Naive B cell (primary cell): Measurements from ENCODE around the gene NCKAP1. TPM values are rescaled to one million over a fixed set of nuclear protein-coding genes. Genes with fewer than 3 reads are reported as not detected.
A peak's percentile ranks its signal among the peaks of the same experiment; 100 is the strongest.

Experiments
- ATAC-seq, 2 donors: fragments of 150-1000 bp; cut with Tn5 transposase; 2 replicates each; pipeline ENCODE4 v1.10.0; 2021; ENCODE audit warnings: low read depth in 2 of 2, mild to moderate bottlenecking in 2 of 2, moderate library complexity in 2 of 2
- DNase-seq: peaks from one replicate; pipeline ENCODE4 v3.0.0; 2022
- H3K27ac Mint-ChIP-seq, 6 donors: one replicate each; pipeline ENCODE4 v1.8.0; 2020 to 2022; ENCODE audit warnings: mild to moderate bottlenecking in 6 of 6, mixed read lengths in 6 of 6, moderate library complexity in 5 of 6, inconsistent platforms in 2 of 6
- H3K27me3 Mint-ChIP-seq, 3 donors: one replicate each; pipeline ENCODE4 v1.8.0; 2021 to 2022; ENCODE audit warnings: mixed read lengths in 3 of 3, mild to moderate bottlenecking in 1 of 3
- H3K36me3 Mint-ChIP-seq, 2 donors: one replicate each; pipeline ENCODE4 v1.8.0; 2020 to 2022; ENCODE audit warnings: mixed read lengths in 2 of 2, inconsistent platforms in 1 of 2, mild to moderate bottlenecking in 1 of 2
- H3K4me1 Mint-ChIP-seq, 3 donors: one replicate each; pipeline ENCODE4 v1.8.0; 2020 to 2022; ENCODE audit warnings: mixed read lengths in 3 of 3, inconsistent platforms in 1 of 3, mild to moderate bottlenecking in 1 of 3, moderate library complexity in 1 of 3
- H3K4me3 Mint-ChIP-seq, 8 donors: one replicate each; pipeline ENCODE4 v1.8.0; 2020 to 2022; ENCODE audit warnings: mild to moderate bottlenecking in 8 of 8, mixed read lengths in 8 of 8, moderate library complexity in 8 of 8, inconsistent platforms in 2 of 8
- H3K9me3 Mint-ChIP-seq, 7 donors: one replicate each; pipeline ENCODE4 v1.8.0; 2020 to 2022; ENCODE audit warnings: mixed read lengths in 7 of 7, mild to moderate bottlenecking in 5 of 7, inconsistent platforms in 2 of 7, moderate library complexity in 1 of 7
- polyA plus RNA-seq, 6 donors: library from polyadenylated mRNA; unstranded; fragments of 300-500 nt; fragmentation: Illumina TruSeq; gene quantifications; one replicate each; pipeline ENCODE4 v1.2.3, GENCODE V29; 2021; ENCODE audit warnings: low read depth in 6 of 6

NCKAP1 gene, protein sequence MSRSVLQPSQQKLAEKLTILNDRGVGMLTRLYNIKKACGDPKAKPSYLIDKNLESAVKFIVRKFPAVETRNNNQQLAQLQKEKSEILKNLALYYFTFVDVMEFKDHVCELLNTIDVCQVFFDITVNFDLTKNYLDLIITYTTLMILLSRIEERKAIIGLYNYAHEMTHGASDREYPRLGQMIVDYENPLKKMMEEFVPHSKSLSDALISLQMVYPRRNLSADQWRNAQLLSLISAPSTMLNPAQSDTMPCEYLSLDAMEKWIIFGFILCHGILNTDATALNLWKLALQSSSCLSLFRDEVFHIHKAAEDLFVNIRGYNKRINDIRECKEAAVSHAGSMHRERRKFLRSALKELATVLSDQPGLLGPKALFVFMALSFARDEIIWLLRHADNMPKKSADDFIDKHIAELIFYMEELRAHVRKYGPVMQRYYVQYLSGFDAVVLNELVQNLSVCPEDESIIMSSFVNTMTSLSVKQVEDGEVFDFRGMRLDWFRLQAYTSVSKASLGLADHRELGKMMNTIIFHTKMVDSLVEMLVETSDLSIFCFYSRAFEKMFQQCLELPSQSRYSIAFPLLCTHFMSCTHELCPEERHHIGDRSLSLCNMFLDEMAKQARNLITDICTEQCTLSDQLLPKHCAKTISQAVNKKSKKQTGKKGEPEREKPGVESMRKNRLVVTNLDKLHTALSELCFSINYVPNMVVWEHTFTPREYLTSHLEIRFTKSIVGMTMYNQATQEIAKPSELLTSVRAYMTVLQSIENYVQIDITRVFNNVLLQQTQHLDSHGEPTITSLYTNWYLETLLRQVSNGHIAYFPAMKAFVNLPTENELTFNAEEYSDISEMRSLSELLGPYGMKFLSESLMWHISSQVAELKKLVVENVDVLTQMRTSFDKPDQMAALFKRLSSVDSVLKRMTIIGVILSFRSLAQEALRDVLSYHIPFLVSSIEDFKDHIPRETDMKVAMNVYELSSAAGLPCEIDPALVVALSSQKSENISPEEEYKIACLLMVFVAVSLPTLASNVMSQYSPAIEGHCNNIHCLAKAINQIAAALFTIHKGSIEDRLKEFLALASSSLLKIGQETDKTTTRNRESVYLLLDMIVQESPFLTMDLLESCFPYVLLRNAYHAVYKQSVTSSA
- polyA plus RNA-seq, result 1 to 10 TPM in 1 of 6 donors, under 1 TPM in 1, not detected in 4; 0.19 to 1.0 TPM

DNA sequence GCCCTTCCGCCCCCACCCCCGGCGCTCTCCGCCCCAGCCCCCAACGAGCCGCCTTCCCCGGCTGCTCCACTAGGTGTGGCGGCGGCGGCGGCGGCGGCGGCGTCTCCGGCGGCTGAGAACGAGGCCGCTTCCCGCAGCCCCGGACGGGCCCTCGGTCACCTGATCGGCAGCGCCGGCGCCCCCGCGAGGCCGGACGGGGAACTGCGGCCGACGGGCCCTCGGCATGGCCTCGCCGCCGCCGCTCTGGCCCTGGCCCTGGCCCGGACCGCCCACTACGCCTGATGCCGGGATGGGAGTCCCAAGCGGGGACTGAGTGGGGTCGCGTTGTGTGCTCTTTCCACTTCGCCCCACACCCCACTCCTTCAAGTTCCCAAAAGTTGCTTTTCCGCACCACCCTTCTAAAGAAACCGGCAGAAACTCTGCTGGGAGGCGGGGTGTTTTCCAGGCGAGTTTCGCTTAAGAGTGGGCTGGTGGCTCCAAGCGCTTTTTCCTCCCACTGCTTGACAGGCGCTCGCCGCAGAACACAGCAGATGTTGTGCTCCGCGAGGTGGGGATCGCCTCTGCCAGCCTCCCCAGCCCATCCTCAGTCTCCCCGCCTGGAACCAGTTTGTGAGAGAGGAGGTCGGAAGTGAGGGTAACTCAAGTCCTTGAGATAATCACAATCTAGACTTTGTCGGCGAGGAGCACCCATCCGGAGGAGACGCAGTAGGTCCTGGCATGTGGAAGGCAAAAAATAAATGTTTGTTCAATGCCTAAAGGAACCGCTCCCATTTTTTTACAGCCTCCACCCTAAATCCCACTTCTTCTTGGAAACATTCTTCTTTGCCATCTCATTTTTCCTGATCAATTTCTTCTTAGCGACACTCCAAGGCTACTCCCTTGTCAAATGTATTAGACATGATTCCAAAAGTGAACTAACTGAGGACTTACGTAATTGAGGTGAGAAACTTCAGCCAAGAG lies at the start of gene NCKAP1:
Gene NCKAP1 (minus strand): TSS at position 117 of the 960 bp plus-strand sequence. CDS start 358 bp downstream, outside the sequence.
- Mint-ChIP-seq H3K36me3 (peaks cover 0 to 19% of the 10 kb centered on the region in 2 donors), H3K4me3 (peak within 1 kb of the TSS; percentile 57 to 81 (median 67)), H3K4me1 (peaks cover 14 to 32% (median 16%) of the 10 kb centered on the region in 3 donors), H3K27me3 (peaks cover 31 to 58% (median 42%) of the 10 kb centered on the region in 3 donors), H3K9me3 (peaks cover 0 to 20% (median 8%) of the 10 kb centered on the region in 7 donors), H3K27ac (peak within 1 kb of the TSS in 1 of 6 donors; percentile 67)
- ATAC-seq (peak; percentile 79 to 84), DNase-seq (peak; percentile 46)

DNA sequence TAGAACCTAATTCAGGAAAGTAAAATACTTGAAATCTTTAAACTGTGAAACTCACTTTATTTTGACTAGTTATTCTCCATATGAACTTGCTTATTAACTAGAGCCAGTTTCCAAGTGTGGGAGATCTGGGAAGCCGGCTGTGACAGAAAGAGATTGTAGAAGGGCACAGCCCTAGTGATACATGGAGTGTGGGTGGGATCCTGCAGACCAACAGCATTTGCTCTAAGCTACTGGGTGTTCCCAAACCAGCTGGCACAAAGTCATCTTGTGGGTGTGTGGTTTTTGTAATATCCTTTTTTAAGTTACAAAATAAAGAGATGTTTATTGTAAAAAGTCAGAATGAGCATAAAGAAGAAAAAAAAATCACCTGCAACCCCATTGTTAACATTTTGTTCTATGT lies 43.7 kb upstream of the NCKAP1 start:
- H3K27me3 Mint-ChIP-seq, result peaks cover 6 to 9% (median 8%) of the 10 kb centered on the region in 3 donors
- H3K27ac Mint-ChIP-seq, result no peak overlapping the region
- no peak overlapping the region for H3K4me3 Mint-ChIP-seq
- H3K9me3 Mint-ChIP-seq, result no peaks in the 10 kb centered on the region
- peaks cover 6 to 12% (median 11%) of the 10 kb centered on the region in 3 donors for H3K4me1 Mint-ChIP-seq
- DNase-seq, result no peak
- ATAC-seq, result no peak
- no peaks in the 10 kb centered on the region for H3K36me3 Mint-ChIP-seq

DNA sequence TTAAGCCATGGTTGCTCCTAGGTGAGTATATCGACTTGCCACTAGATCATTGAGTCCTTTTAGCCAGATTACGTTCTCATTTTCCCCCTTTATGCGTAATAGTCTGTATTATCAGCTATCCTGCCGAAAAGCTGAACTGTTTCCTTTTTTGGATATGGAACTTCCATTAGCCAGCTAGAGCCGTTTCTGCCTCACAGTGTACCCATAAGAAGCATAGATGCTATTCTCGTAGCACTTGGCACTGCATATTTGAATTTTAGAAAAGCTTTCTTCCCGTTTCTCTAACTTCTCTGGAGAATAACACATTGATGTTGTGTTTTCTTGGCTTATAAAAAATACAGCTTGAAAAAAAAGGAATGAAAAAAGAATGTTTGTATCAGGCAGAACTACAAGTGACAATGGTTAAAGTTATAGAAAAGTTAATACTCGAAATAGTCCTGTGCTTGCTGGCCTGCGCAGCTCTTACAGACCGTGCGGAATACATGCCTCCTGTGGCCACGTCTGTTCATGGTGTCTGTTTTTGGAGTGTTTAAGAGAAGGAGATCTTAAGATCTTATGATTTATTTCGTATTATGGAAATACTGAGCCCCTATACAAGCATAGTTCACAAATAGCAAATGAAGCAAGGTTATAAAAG lies 41.0 kb upstream of the NCKAP1 start:
- Mint-ChIP-seq H3K27me3 (peaks cover 6 to 8% (median 6%) of the 10 kb centered on the region in 3 donors), H3K4me3 (peak overlapping the region; percentile 90 to 99 (median 96)), H3K36me3 (no peaks in the 10 kb centered on the region), H3K9me3 (no peaks in the 10 kb centered on the region), H3K27ac (peak overlapping the region in 2 of 6 donors; percentile 59 to 72), H3K4me1 (peaks cover 6 to 12% (median 11%) of the 10 kb centered on the region in 3 donors)
- DNase-seq (no peak), ATAC-seq (peak; percentile 25 to 26)

DNA sequence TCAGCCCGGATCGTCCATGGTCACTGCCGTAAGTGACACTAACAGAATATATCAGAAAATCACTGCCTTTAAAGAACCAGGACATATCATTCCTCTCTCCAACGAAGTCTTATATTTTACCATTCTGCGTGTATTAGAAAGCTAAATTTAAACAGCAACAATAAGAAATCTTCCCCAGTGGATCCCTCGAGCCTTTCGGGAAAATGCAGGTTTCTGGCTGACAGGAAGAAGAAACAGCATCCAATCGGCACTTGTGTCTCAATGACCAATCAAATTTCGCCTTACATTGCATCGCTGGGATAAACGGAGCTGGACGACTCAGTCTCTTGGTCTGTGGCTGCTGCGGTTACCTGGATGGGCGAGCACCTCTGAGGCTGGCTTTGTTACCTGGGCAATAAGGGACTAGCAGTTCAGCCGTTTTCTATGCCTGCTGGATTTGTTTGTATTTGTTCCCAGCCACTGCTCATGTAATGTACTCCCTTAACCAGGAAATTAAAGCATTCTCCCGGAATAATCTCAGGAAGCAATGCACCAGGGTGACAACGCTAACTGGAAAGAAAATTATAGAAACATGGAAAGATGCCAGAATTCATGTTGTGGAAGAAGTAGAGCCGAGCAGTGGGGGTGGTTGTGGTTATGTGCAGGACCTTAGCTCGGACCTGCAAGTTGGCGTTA lies 40.3 kb upstream of the NCKAP1 start, which contains the start of gene DUSP19:
Gene DUSP19 (plus strand): TSS at position 284 of the 675 bp plus-strand sequence. CDS start 187 bp downstream, at position 471.
- ATAC-seq, result peak; percentile 77 to 78
- no peaks in the 10 kb centered on the region for H3K9me3 Mint-ChIP-seq
- peak within 1 kb of the TSS in 4 of 6 donors; percentile 33 to 95 (median 66) for H3K27ac Mint-ChIP-seq
- peak; percentile 66 for DNase-seq
- H3K27me3 Mint-ChIP-seq, result peaks cover 6 to 12% (median 6%) of the 10 kb centered on the region in 3 donors
- H3K36me3 Mint-ChIP-seq, result no peaks in the 10 kb centered on the region
- peak within 1 kb of the TSS; percentile 90 to 99 (median 96) for H3K4me3 Mint-ChIP-seq
- peaks cover 6 to 12% (median 11%) of the 10 kb centered on the region in 3 donors for H3K4me1 Mint-ChIP-seq

DNA sequence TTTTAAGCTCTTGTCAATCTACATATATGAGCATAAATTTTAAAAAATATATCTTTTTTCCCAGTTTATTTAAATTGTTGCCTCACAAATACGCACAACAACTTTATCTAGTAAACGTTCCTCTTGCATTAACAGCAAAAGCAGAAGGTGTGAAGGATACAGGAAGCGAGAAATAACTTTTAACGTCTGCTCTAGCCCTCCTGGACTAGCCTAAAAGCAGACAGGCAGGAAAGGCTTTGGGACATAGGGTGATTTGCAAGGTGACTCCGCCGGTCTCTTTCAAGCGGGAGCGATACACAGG lies 39.9 kb upstream of the NCKAP1 start:
- H3K4me3 Mint-ChIP-seq, result peak overlapping the region; percentile 90 to 99 (median 96)
- H3K27ac Mint-ChIP-seq, result peak overlapping the region in 3 of 6 donors; percentile 33 to 95 (median 72)
- peaks cover 6 to 12% (median 6%) of the 10 kb centered on the region in 3 donors for H3K27me3 Mint-ChIP-seq
- H3K4me1 Mint-ChIP-seq, result peaks cover 6 to 12% (median 11%) of the 10 kb centered on the region in 3 donors
- H3K9me3 Mint-ChIP-seq, result no peaks in the 10 kb centered on the region
- no peaks in the 10 kb centered on the region for H3K36me3 Mint-ChIP-seq
- DNase-seq (peak; percentile 20), ATAC-seq (peak; percentile 67 to 76)

DNA sequence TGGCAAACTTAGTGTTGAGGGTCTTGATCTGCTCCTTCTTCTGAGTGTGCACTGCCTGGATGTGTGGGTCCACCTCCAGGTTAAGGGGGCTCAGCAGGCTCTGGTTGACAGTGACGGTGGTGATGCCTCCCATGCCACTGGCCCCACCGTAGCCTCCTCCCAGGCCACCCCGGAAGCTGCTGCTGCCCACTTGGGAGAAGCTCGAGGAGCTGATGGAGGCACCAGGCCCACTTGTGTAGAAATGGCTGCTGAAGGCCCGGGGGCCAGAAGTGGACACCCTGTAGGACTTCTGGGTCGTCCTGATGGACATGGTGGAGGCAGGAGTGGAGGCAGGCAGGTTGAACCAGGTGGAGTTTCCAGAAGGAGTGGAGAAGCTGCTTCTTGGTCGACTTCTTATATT lies 33.9 kb upstream of the NCKAP1 start:
- Mint-ChIP-seq H3K27me3 (peaks cover 6 to 35% (median 21%) of the 10 kb centered on the region in 3 donors), H3K4me1 (no peaks in the 10 kb centered on the region), H3K36me3 (no peaks in the 10 kb centered on the region), H3K4me3 (no peak overlapping the region), H3K27ac (no peak overlapping the region), H3K9me3 (peaks cover 0 to 14% (median 4%) of the 10 kb centered on the region in 7 donors)
- DNase-seq, result no peak
- no peak for ATAC-seq

DNA sequence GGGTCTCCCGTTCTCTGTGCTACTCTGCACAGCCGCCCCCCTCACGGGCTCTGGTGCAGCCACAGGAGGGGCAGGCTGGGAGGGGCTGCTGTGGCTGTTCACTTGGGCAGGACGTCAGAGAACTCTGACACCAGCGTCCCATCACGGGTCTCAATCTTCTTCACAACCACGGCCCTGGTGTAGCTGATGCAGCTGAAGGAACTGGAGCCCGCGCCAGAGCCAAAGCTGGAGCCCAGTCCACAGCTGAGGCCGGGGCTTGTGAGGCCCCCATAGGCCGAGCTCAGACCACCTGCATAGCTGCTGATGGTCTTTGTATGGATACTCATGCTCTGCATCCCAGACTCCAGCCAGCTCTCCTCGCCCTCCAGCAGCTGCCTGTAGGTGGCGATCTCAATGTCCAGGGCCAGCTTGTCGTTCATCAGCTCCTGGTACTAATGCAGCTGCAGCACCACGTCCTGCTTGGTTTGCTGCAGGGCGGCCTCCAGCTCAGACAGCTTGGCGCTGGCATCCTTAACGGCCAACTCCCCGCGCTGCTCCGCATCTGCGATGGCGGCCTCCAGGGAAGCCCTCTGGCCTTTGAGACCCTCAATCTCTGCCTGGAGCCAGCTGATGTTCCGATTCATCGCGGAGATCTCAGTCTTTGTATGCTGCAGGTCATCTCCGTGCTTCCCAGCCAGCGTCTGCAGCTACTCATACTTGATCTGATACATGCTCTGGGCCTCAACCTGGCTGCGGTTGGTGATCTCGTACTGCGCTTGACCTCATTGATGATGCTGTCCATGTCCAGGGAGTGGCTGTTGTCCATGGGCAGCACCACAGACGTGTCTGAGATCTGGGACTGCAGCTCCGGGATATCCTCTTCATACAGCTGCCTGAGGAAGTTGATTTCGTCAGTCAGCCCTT lies 32.9 kb upstream of the NCKAP1 start:
- Mint-ChIP-seq H3K4me3 (no peak overlapping the region), H3K27me3 (peaks cover 13 to 40% (median 30%) of the 10 kb centered on the region in 3 donors), H3K4me1 (no peaks in the 10 kb centered on the region), H3K36me3 (no peaks in the 10 kb centered on the region), H3K27ac (no peak overlapping the region), H3K9me3 (peaks cover 0 to 14% (median 4%) of the 10 kb centered on the region in 7 donors)
- ATAC-seq (no peak), DNase-seq (no peak)

DNA sequence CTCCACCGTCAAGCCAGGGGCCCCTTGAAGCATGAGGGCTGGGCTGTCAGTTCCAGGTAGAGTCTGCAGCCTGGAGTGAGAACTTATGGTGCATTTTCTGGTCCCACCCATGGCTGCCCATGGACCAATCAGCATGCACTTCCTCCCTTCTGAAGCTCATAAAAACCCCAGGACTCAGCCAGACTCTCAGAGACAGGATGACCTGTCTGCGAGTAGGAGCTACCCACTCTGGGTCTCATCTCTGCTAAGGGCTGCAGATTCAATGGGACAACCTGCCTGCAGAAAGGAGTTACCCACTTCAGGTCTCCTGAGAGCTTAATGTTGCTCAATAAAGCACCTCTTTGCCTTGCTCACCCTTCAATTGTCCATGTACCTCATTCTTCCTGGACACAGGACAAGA lies 30.9 kb upstream of the NCKAP1 start:
- Mint-ChIP-seq H3K9me3 (peaks cover 0 to 14% (median 4%) of the 10 kb centered on the region in 7 donors), H3K27me3 (peaks cover 18 to 51% (median 29%) of the 10 kb centered on the region in 3 donors), H3K27ac (no peak overlapping the region), H3K4me1 (no peaks in the 10 kb centered on the region), H3K4me3 (no peak overlapping the region), H3K36me3 (no peaks in the 10 kb centered on the region)
- ATAC-seq (no peak), DNase-seq (no peak)

DNA sequence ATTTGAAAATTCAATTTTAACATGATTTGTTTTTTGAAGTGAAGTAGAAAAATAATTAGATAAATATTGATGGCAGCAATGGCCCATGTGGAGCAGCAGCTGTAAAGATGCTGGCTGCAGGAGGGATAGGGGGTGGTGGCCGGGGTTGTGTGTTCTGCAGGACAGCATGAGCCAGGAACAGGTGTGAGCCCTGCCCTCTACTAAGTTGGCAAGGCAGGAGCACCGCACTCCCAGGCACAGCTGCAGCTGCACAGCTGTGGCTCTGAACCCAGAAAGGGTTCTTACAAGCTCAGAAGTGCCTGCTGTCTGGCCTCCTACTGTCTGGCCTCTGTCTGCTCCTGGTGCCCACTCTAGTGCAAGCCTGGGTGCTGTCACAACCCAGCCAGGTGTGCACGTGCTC lies 30.3 kb upstream of the NCKAP1 start:
- H3K9me3 Mint-ChIP-seq, result peaks cover 0 to 14% (median 4%) of the 10 kb centered on the region in 7 donors

DNA sequence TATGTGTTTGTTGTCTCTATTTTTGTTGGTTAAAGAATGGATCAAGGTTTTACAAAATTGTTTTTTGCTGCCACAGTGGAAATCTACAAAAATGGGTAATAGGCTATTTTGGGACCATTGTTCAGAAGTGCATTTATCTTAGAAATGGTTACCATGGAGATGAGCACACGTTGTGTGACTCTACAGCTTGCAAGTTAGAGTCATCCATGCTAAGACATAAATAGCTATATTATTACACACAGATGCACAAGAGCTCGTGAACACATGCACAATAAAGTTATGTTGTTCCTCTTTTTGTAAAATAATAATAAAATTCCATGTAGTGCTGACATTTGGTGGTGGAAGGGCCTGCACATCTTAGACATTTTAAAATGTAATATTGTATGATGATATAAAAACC lies 24.8 kb upstream of the NCKAP1 start:
- Mint-ChIP-seq H3K27me3 (peaks cover 28 to 50% (median 33%) of the 10 kb centered on the region in 3 donors), H3K9me3 (no peaks in the 10 kb centered on the region), H3K27ac (no peak overlapping the region), H3K4me1 (no peaks in the 10 kb centered on the region), H3K4me3 (no peak overlapping the region), H3K36me3 (no peaks in the 10 kb centered on the region)
- DNase-seq, result no peak
- peak in 1 of 2 donors; percentile 30 for ATAC-seq

More for the DNA sequence above, 30.3 kb upstream of the NCKAP1 start:
- no peaks in the 10 kb centered on the region for H3K4me1 Mint-ChIP-seq
- H3K27ac Mint-ChIP-seq, result no peak overlapping the region
- peaks cover 19 to 56% (median 26%) of the 10 kb centered on the region in 3 donors for H3K27me3 Mint-ChIP-seq
- H3K36me3 Mint-ChIP-seq, result no peaks in the 10 kb centered on the region
- H3K4me3 Mint-ChIP-seq, result no peak overlapping the region
- no peak for ATAC-seq
- no peak for DNase-seq
